Activated effector memory CD4-positive, alpha-beta T cell treated with anti-CD3 and anti-CD28 coated beads, Interleukin-2, amount 50 U/mL, for 16 hours (primary cell): ENCODE measurements around the gene SYNPO2.

Source experiments
- DNase-seq: peaks from one replicate; pipeline ENCODE4 v3.0.0-alpha.2; 2020

Gene SYNPO2

DNA sequence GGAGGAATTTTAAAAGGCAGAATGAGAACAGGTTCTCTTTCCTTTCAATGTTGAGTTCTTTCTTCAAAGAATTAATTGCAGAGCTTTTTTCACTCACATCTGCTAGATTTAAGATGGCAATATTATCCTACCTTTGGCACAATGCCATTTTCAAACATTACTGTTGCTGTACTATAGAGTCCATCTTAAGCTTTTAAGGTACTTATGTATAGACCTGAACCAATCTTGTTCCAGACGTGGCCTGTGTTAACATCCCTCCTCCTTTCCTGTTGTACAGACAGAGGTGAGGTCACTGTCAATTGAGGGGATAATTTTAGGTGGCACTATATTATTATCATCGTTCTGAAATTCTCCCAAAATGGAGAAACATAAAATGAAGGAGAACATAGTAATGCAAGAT, 194.0 kb downstream of the SYNPO2 start:
- no peak for DNase-seq

DNA sequence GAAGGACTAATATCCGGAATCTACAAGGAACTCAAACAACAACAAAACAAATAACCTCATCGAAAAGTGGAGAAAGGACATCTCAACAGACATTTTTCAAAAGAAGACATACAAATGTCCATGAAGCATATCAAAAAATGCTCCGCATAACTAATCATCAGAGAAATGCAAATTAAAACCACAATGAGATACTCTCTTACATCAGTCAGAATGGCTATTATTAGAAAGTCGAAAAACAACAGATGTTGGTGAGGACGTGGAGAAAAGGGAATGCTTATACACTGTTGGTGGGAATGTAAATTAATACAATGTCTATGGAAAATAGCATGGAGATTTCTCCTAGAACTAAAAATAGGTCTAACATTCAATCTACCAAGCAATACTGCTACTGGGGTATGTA, 195.9 kb downstream of the SYNPO2 start:
- no peak for DNase-seq

DNA sequence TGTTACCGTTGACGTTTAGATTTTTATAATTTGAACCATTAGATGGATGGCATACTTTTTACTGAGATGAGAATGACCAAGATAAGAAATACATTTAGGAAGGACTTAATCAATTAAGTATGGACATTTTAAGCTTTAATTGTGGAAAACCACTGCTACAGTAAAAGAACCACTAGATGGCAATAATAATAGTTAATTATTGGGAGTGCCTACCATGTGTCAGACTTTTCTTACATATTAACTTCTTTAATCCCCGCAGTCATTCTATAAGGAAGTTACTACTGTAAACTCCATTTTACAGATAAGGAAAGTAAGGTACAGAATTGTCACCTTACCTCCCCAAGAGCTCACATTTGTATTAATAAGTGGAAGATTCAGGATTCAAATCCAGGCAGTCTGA, 198.5 kb downstream of the SYNPO2 start:
- no peak for DNase-seq

DNA sequence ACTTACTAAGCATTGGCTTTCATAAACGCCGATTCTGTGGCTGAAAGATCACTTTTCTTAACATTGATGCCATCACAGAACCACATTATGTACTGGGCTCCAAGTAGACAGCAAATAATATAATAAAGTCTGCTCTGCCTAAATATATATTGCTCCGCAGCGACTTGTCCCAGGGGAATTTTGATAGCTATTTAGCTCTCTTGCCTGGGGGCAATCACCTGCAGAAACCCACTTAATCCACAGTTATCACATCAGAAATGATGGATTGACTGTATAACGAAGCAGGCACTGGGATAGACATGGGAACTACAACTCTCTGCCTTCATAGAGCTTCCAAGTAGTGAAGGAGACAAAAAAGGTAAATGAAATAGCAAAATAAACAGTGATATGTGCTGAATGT, 199.0 kb downstream of the SYNPO2 start:
- DNase-seq: no peak

DNA sequence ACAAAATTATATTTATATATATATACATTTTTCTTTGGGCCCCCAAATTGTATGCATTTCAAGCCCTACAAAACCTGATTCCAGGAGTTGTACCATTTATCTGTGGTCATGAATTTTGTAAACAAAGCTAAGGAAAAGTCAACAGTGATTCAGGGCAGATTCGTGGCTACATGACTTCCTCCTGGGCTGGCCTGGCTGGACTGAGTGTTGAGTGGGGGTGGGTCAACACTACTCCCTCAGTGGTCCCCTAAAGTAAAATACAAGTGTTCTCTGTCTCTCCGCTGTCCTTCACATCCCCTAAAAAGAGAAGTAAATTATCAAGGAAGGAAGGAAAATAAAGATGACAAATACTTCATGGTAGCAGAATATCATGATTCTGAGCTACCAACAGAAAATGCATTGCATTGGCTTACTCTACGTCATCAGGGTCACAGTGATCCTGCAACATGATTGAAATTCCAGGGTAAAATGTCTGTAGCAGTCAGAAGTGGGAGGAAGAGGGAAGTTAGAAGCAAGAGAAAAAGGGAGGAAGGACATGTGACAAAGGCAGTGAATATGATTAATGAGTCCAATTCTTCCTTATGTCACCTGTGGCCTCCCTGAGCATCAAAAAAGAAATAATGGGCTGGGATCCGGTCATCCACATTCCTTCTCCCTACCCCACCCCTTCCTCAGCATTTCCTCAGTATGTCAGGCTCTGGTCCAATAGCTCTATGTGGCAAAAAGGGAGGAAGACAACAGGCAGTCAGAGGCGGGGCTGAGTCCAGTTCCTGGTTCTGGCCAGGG, 204.6 kb downstream of the SYNPO2 start:
- no peak for DNase-seq

DNA sequence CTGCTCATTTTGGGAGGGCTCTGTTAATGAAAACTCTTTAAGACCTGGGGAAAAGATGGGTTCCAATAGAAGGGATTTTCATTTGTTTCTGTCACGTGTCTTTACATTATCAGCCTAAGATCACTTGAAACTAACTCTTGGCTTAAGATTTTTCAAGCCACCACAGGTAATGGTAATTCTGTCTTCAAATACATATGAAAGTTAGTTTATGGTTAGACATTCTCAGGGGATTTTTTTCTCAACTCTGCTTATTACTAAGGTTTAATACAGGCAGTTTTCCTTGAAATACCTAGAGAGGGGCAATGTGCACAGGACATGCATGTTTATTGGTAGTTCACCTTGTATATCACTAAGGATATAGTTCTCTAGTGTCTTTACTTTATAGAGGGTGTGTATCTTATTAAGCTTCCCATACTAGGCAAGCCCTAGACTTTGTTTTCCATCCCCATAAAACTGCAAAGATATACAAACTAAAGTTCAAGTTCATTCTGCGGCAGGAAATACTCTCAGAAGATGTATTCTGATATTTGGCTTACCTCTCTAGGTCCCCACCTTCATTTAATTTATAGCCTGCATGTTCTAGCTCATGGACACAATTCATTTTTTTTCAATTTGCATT, 208.7 kb downstream of the SYNPO2 start:
- DNase-seq: no peak

DNA sequence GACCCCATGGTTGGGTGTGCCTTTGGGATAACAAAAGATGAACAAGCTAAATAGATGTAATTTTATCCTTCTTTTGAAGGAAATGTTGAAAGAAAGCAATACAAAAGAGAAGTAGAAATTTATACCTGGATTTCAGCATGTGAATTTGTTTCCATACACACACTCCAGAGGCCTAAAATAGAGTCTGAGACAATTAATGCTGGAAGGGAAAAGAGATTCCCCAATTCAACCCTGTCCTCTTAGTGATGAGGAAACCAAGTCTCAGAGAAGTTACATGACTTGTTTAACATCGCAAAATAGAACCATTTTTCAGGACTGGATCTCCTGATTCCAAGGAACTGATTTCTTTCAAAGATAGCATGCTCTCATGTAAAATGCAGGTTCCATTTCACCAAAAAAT, 209.7 kb downstream of the SYNPO2 start:
- DNase-seq: no peak

DNA sequence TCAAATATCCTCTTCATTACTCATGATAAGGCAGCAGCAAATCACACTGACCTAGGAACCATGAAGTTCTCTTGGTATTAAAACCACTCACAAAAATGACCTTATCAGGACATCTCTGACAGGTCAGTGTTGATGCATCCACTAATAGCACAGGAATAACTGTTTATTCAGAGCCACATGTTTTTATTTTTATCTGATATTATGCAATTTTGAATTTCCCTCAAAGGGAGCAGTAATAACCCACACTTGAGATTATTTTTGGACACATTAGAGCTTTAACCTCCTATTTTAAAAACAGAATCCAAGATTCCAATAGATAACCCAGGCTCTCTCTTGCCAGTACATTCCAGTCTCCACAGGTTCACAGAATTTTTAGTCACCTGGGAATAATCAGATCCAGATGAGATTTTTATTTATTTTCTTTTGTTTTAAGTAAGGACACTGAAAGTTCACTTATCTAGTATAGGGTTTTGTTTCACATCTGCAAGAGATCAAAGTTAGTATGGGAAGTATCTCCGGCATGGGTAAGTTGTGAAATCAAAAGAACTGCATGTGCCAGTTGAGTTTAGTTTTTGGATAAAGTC, 210.7 kb downstream of the SYNPO2 start:
- no peak for DNase-seq

DNA sequence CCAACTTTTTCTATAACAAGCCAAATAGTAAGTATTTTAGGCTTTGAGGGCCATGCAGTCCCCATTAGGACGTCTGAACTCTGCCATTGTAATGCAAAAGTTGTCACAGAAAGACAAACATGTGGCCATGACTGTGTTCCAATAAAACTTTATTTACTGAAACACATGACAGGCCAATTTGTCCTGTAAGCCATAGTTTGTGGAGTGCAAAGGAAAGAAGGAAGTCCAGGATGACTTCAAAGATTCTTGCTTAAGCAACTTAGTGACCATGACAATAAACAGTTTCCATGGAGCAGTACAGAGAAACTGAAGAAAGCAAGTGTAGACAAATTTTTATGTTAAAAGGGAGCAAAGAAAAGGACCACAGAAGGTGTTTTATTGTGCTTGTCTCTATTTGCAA, 212.0 kb downstream of the SYNPO2 start:
- DNase-seq: no peak

DNA sequence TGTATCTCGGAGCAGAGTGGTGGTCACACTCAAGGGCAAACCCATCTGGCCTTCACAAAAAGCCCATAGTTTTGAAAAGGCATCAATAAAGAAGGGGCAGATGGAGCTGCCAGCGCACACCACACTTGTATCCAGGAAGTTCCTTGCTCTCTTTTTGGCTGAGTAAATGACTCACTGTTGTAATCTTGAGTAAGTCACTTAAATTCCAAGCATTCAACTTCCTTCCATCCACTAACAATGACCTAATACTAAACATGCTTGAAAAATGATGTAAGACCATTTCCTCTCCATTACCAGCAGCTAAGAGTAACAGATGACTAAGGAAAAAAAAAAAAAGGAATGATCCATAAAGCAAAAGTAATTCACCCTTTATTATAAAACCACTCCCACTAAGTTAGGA, 214.6 kb downstream of the SYNPO2 start:
- no peak for DNase-seq

DNA sequence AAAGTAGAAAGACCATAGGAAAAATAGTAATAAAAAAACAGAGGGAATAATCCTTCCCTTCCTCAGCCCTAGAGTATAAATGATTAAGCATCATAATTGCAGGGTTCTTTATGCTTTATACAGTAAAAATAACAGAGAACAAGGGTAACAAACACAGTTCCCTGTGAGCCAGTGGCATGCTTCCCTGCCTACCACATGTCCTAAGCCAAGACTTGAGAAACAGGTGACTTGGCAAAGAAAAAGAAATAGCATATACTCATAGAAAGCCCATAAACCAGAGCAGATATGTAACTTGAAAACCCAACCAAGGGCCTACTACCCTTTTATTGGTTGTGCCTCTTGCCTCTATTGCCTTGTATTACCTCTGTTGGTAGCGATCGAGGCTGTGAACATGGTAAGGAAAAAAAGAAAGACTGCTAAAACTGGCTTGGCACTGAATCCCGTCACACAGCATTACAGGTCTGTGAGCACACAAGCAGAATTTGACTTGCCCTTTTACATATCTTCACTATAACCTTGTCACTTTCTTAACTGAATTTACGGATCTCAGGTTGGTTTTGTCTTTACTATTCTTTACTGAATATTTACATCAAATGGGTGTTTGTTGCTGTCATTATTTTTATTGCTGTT, 216.1 kb downstream of the SYNPO2 start:
- DNase-seq: no peak

DNA sequence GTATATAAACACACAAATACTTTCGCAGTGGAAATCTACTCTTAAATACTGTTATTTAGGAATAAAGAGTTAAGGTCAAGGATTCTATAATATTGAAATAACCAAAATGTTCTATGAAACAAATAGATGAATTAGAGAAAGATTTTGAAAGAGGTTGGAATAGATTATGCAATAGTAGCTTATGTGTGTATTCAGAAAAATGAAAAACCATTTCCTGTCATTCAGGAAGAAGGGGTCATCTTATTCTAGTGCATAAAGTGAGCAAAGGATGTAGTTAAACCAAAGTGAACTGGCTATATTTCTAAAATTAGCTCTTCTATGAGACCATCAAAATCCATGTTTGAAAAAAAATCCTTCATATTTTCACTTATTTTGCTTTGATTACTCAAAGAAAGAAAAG, 217.0 kb downstream of the SYNPO2 start:
- no peak for DNase-seq

DNA sequence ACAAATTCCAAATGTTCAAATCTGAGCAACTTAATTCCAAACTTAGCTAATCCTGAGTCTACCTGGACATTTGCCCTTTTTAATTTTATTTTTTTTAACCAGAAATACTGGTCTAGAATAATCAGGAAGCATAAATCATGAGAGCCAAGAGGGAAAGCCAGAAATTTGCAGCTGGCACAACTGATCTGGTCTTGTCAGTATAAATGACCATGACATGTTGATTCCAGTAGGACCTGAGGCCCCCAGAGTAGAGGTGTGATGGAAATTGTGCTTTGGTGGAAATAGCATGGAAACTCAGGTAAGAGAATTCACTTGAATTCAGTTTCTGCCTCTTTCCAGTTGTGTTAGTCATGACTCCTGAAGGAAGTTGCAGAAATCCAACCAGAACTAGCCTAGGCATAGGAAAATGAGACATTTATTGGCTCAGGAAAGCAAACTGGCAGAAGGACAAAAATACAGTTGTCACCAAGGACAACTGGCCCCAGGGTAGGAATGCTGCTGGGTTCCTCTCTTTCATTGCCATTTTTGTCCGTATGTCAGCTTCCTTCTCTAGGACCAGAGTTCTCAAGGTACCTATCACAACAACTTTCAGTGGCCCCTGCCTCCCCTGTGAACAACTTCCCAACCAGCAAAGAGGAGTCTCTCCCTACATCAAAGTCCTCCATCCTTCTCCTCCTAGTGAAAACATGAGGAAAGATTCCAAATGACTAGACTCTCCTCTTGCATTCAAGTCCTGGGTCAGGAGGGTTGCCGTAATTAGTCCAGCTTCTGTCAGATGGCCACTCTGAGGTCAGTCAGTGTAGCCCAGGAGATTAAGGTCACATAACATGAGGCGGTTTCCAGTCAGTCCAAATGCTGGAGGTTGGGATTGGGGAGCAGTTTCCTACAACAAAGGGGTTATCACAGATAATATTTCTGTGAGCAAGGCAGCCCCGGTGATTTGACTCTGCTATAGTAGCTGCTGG, 217.7 kb downstream of the SYNPO2 start:
- no peak for DNase-seq

DNA sequence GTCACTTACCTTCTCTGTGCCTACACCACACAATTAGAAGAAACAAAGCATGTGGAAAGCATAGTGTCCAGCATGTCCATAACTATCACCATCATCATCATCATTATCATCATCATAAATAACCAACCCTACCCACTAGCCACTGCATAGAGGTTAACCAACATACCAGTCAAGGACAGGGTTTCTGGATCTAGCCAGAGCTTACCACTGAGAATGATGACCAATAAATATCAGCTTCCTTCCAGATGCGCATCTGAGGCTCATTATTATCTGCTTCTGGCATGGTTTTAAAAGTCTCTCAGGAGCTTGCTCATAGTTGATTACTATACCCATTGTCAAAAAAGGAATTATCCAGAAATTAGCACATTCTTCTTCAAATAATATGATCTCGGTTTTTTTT, 221.5 kb downstream of the SYNPO2 start:
- DNase-seq: no peak
